Mesenteric fat pad (tissue), 1 donor: ENCODE data around the gene TMC3. TPM values are rescaled to one million over a fixed set of nuclear protein-coding genes. Genes with fewer than 3 reads are reported as not detected.

Experiments
- DNase-seq: peaks from one replicate; pipeline ENCODE4 v3.0.0-alpha.2; 2020; ENCODE audit warnings: low spot score
- total RNA-seq: library from RNA; stranded (reverse); fragmentation: NEBNext Ultra II Directional; extraction: Animal tissue kit (Norgen Biotek cat#: 25700); gene quantifications from one replicate; pipeline ENCODE4 v1.2.1, GENCODE V29; 2021
- donor health status: DM: yes; HTN: yes; CAD: no.

Gene TMC3
- total RNA-seq, 1 donor from 2014 or later: not detected

GRCh38 chr15:81323944-81324881, 49.8 kb downstream of the TMC3 start, which contains the start of gene STARD5:
Gene STARD5, minus strand, starts transcription at chr15:81324141. Its CDS starts 42 bp downstream, at chr15:81324099.
- DNase-seq: peak; percentile 100

GRCh38 chr15:81323559-81323943, 50.5 kb downstream of the TMC3 start:
- DNase-seq: no peak

GRCh38 chr15:81322676-81323253, 51.2 kb downstream of the TMC3 start:
- DNase-seq: no peak

DNA sequence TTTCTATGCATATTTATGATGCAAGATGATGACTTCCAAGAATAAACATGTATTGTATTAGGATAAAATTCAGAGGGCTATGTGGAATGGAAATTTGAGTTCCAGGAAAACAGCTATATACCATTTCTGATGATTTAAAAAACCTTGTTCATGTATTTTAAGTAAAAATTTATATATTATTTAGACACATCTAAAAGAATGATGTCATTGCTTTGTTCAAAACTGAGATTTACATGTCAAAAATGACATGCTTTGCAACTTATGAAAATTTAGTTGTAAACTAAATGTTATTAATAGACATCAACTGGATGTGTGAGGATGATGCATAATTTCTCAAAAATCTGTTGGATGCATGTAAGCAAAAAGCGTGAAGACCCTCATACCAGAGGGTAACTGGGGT, 52.3 kb downstream of the TMC3 start:
- DNase-seq: no peak

DNA sequence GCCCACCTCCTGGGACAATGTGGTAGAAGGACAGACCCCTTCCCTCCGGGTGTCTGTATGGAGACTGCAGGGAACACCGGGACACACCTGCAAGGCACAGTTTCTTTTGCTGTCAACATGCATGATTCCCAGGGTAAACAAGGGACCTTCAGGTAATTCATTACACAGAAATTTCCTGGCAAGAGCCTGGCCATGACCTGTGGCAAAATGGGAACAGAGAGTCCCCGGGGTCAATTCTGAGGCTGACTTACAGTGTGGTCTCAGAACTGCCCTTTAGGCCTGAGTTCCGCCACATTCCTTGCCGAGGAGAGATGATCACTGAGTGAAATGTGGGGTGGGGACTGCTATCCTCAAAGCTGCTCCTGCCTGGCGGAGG, 56.4 kb downstream of the TMC3 start:
- peak; percentile 26 for DNase-seq

GRCh38 chr15:81316267-81316666, 57.7 kb downstream of the TMC3 start:
- DNase-seq: no peak

DNA sequence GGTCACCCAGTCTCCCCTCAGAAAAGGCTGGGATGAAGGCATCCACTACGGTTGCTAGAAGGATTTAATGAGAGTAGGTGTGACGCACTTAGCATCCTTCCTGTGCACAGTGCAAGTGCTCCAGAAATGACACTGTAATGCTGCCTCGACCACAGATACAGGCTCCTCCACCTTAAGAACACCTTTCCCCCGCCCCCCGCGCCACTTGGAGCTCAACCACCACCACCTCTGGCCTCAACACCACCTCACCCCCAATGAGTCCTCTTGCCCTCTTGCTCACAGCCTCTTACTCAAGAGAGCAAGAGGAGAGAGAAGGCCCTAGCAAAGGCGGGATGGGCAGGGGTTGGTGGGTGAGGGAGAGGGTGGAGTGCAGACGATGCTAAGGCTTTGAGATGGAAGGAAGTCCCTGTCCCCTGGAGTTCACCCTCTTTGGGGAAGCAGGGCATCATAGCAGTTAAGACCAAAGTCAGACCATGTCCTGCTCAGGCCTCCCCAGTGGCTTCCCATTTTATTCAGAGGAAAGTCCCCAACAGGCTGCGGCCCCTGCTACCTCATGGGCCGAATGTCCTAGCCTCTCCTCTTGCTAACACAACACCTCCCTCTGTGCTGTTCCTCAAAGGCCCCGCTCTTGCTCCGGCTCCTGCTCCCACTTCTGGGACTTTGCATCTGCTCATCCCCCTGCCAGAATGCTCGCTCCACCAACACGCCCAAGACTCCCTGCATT, 58.4 kb downstream of the TMC3 start:
- DNase-seq: peak; percentile 69

GRCh38 chr15:81314378-81314777, 59.6 kb downstream of the TMC3 start:
- peak; percentile 60 for DNase-seq

- peak; percentile 2 for DNase-seq
Observed at GRCh38 chr15:81313686-81314085, 60.3 kb downstream of the TMC3 start.

- peak; percentile 90 for DNase-seq
Observed at GRCh38 chr15:81312790-81313543, 61.0 kb downstream of the TMC3 start.

GRCh38 chr15:81311752-81312464, 62.1 kb downstream of the TMC3 start:
- DNase-seq: peak; percentile 16

DNA sequence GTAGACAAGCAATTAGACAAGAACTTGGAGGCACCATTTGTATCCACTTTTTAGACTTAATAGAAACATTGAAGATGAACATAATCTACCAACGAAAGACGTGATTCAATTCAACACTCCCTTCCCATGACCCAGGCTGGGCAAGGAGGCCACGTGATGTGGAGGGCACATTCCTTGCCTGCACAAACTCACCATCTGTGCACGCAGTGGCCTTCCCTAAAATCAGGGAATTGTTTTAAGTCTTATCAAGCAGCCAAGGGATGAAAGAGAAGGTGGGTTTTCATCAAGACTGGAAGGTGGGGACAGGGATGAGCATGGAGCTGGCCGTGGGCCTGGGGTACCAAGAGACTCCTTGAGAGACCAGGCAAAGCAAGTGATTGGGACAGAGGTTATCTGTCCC, 63.5 kb downstream of the TMC3 start:
- no peak for DNase-seq

DNA sequence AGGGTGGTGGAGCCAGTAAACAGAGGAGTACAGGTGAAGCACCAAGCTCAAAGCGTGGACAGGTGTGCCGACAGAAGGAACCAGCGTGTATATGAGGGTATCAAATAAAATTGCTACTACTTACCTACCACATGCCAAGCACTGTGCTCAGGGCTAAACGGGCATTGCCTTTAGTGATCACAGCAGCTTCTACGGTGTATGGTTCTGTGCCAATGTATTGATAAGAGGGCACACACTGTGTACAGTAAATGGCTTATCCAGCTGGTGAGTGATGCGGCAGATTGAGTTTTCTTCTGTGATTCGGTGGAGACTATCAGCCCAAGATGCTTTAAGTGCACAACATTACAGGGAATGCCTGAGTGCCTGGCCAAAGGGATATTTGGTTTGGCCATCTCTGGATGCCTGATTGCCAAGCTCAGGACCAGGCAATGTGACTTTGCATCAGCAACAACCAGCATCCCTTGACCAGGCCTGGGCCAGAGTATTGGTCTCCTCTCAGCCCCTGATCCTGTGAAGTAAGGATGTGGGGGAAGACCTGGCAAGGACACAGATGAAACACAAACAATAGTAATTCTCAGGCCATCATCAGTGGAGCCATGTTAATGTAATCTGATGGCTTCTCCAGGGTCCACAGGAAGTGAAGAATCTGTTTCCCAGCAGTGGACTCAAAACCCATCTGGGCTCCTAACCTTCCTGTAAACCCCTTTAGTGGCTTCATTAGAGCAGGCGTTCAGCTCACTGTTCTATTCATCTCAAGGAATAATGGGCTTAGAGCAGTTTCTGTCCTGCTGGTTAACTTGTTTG, 64.2 kb downstream of the TMC3 start:
- DNase-seq: no peak

DNA sequence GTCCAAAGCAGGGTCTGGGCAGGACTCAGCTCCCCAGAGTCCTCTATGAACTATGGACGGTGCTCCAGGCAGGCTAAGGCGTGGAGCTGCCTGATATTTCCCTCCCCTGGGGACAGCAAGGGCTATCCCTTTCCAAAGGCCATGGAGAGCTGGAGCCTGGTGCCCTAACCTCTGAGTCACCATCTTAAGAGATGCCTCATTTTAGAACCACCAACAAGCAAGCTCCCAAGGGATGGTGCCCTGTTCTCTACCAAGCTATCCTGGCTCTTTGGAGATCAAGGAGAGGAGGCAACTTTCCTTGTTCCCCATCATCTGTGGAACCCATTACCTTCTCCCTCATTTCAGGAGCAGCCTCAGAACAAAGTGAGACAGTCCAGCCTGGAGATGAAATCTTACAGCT, 65.8 kb downstream of the TMC3 start:
- peak; percentile 37 for DNase-seq

- peak; percentile 14 for DNase-seq
Observed at GRCh38 chr15:81304226-81304625, 69.8 kb downstream of the TMC3 start.

DNA sequence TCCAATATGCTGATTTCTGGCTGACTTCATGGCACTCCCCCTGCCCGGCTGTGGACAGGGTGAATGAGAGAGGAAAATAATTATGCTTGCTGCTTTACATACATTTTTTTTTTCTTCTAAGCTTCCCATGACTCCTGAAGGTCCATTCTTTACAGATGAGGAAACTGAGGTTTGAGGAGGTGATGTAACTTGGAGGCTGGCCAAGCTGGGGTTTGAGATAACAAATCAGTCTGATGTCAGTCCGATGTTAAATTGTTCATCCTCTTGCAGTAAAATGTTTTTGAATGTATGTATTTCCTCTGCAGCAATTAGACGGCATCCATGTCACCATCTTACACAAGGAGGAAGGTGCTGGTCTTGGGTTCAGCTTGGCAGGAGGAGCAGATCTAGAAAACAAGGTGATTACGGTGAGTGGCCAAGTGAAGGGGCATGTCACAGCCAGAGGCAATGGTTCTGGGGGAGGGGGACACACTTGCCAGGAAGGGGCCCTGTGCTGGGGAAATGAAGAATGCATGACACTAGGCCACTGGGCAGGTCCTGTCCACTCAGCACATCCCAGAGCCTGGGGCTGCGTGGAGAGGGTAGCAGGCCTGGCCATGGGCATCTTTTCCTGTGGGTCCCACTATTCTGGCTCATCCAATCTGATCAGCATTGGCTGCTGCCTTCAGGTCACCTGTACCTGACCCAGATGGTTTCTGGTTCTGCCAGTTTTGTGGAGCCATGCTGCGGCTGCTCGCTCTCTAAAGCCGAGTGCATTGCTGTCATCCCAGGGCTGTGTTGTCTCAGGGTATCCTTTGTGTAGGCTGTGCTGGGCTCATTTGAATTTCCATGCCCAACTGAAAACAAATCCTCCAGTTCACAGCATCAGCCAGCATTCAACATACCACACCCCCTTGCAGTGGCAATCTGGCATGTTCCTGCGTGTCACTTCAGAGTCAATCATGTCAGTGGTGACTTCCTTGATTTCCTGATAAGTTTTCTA, 70.5 kb downstream of the TMC3 start:
- DNase-seq: peak; percentile 37

GRCh38 chr15:81302701-81303109, 71.3 kb downstream of the TMC3 start:
- peak; percentile 14 for DNase-seq

GRCh38 chr15:81301815-81302399, 72.1 kb downstream of the TMC3 start:
- peak; percentile 47 for DNase-seq
